Ramos (cell line): ENCODE results near the gene KANK3.
"Not testable (repeated sequence)": the region's sequence is repeated elsewhere in the genome, so short reads cannot be mapped to it uniquely, and the experiment has no call there.

Experiments used
- in situ Hi-C: fragments of 300-500 bp; cut with MboI; formaldehyde crosslinking; loops from one replicate; pipeline ENCODE4 v1.14.3; 2022; ENCODE audit warnings: low sequenced_read_pairs; ENCODE audit not compliant: unreplicated experiment

The KANK3 gene

DNA sequence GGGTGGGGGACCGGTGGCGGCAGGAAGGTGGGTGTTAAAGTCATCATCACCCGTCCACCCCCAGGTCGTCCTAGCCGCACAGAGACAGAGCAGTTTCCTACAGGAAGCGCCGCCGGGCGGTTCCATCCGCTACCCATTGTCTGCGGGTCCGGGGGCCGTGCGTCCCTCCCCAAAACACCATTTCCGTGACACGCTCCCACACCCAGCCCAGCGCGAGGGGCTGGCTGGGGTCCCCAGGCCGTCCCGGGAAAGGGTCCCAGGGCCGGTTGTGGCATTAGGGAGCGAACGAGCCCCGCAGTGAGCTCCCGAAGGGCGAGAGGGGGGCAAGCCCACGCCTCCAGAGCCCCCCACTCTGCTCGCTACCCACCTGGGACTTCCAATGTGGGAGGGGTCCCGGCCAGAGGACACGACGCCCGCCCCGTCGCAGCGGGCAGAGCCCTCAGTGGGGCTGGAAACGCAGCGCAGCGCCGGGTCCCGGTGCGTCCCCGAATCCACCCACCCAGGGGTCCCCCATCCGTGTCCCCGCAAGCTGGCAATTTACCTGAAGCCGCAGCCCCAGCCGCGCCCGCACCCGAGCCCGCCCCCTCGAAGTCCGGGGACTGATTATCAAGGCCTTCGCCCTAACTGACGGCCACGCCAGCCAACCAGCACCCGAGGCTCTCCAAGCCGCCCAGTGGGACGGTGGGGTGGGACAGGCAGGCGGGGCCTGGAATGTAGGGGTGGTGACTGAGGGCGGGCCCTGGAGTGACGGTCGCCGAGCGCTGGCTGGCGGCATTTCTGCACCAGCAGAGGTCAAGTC, at the start of gene KANK3:
TSS of gene KANK3 (minus strand) at position 579 of the 799 bp plus-strand sequence. CDS start 5,434 bp downstream, outside the sequence.
- in situ Hi-C loops: no loop called here

DNA sequence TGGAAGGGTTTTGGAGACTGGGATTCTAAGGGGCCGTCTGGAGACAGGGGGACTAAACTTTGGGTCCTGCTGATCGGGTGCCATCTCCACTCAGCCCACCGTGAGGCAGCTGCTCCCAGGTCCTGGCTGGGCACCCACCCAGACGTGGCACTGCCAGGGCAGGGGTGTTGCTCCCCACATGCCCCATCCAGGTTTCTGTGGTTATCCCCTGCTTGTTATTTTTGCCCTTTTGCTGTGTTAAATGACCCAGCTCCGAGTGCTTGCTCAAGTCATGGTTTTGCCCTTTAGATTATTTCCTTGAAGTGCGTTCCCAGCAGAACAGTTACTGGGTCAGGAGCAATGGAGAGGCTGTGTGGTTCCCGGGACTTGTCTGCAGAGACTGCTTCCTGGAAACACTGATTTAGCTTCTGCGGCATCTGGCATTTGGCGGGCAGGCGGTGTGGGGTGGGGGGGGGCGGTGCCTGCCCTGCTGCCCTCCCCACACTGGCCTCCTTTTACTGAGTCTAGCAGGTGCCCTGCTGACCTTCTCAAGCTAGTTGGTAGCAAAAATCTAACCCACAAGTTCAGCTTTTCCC, 49.0 kb upstream of the KANK3 start:
- in situ Hi-C loops: no loop called here

DNA sequence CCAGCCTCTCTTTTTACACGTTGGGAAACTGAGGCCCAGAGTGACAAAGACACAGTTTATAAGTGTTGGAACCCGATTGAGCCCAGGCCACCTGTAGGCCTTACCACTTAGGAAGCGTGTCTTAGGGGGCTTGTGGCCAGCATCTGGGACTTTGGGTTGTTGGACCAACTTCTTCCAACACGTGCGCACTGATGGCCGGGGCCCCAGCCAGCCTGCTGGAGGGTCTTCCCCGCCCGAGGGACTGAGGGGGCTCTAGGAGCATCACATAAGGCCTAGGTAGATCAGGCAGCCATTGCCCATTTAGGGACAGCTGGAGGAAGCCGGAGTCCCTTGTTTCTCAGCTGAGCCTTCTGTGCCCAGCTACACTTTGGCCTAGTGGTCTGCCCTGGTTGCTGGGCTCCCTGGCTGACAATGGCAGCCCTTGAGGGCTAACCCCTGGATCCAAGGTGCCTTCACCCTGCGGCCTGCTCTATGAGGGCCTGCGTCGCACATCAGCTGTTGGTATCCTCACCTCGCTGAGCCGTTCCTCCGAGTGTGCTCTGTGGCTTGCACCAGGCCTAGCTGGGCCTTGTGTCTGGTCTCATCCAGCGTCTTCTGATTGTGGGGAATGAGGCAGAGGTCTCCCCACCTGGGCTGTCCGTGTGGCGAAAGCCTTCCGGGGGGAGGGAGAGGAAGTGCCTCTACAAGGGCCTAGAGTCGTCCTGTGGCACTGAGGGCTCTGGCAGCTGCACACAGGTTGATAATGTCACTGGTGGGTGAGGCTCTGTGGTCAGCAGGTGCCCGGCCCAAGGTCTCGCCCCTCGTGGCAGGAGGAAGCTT, 48.3 kb upstream of the KANK3 start:
- in situ Hi-C loops: no loop called here

DNA sequence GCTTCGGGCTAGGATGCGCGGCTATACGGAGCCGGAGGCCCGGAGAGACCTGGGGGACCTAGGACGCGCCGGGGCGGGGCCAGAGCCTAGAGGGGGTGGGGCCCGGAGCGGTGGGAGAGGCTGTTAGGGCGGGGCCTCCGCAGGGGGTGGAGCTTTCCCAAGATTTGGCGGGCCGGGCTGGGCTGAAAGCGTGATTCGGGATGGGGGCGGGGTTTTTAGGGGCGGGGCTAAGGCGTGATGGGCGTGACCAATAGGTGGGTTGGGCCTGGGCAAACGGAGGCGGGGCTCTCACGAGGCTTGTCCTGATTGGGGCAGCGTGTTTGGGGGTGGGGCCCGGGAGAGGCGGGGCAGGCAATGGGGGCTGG, 47.5 kb upstream of the KANK3 start:
- in situ Hi-C loops: no loop called here

DNA sequence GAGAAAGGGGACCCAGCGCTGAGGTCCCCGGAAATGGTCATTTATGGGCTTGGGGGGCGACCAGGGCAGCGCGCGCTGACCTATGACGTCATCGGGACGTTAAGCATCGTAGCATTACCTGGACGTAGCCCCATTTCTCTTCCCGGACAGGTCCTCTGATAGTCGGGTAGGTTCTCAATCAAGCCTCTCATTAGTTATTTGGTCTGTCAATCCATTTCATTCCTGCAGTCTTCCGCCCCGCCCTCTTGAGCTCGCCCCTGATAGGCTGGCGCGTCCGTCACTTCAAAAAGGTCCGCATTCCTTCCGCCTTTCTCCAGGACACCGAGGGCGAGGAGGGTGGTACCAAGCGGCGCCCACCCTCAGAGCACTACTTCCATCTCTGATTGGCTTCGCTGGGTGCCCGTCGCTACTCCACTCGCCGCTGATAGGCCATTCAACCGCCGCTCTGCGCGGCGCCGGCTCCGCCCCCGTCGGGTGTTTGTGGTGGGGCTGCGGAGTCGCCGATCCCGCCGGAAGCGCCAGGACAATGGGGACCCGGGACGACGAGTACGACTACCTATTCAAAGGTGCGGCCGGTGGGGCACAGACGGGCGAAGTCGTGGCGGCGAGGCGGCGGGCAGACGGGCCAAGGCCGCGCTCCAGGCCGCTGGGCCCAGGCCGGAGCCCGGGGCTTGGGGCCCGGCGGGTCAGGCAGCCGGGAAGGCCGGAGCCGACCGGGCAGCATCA, 47.0 kb upstream of the KANK3 start, which contains the start of gene RAB11B:
TSS of gene RAB11B (plus strand) at position 470 of the 726 bp plus-strand sequence. CDS start at position 527, 57 bp downstream.
- in situ Hi-C loops: no loop called here

DNA sequence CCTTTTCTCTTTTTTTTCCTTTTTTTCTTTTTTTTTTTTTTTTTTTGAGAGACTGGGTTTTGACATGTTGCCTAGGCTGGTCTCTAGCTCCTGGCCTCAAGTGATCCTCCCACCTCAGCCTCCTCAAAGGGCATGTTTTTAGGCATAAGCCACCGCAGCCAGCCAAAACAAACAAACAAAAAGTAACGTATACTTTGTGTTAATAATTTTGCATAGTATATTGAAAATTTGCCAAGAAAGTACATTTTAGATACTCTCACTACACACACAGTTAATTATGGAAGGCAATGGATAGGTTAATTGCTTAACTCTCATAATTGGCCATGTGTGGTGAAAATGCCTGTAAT, 45.5 kb upstream of the KANK3 start:
- in situ Hi-C loops: no loop called here

DNA sequence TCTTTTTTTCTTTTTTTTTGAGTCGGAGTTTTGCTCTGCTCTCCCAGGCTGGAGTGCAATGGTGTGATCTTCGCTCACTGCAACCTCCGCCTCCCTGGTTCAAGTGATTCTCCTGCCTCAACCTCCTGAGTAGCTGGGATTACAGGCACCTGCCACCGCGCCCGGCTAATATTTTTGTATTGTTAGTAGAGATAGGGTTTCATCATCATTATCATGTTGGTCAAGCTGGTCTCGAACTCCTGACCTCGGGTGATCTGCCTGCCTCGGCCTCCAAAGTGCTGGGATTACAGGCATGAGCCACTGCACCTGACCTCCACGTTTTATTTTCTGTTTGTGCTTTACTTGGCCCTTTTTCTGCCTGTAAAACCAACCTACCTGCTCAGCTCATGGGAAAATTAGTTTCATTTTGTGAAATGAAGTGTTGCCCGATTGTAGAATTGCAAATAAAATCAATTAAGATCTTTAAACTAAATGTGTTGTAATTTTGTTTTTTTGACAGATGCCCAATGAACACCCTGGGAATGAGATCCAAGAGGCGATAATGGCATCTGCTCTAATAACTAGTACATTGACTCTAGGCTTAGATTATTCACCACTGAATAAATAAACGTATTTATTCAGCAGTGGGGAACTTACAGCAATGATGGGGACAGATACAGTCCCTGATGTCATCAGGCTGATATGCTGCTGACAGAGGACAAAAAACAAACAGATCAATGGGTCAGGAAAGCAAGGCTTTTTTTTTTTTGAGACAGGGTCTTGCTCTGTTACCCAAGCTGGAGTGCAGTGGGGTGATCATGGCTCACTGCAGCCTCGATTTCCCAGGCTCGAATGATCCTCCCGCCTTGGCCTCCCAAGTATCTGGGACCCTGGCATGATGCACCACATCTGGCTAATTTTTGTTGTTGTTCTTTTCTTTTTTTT, 44.9 kb upstream of the KANK3 start:
- in situ Hi-C loops: no loop called here

DNA sequence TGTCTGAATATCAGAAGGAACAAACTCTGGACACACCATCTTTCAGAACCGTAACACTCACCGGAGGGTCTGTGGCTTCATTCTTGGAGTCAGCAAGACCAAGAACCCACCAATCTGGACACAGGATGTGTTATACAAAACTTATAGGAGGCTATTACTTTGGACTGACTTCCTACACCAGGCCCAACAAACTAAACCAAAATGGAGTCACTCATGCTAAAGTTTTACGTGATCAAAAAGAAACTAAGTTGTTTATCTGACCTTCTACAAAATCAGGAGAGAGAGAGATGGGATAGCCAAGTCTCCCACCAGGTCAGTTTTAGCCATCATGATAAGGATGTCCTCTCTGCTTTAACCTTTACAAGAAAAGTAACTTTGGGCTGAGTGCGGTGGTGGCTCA, 43.9 kb upstream of the KANK3 start:
- in situ Hi-C loops: no loop called here

DNA sequence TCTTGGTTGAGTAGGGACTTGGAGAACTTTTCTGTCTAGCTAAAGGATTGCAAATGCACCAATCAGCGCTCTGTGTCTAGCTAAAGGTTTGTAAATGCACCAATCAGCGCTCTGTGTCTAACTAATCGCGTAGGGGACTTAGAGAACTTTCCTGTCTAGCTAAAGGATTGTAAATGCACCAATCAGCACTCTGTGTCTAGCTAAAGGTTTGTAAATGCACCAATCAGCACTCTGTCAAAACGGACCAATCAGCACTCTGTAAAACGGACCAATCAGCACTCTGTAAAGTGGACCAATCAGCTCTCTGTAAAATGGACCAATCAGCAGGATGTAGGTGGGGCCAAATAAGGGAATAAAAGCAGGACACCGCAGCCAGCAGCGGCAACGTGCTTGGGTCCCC, 43.4 kb upstream of the KANK3 start:
- in situ Hi-C loops: not testable (repeated sequence)

DNA sequence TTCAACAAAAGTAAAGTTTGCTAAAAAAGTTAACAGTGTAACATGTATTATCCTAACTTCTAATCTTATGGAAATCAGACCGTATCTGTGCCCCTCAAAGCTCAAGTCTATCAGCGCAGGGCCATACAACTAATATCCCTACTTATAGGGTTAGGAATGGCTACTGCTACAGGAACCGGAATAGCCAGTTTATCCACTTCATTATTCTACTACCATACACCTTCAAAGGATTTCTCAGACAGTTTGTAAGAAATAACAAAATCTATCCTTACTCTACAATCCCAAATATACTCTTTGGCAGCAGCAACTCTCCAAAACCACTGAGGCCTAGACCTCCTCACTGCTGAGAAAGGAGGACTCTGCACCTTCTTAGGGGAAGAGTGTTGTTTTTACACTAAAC, 42.5 kb upstream of the KANK3 start:
- in situ Hi-C loops: not testable (repeated sequence)

DNA sequence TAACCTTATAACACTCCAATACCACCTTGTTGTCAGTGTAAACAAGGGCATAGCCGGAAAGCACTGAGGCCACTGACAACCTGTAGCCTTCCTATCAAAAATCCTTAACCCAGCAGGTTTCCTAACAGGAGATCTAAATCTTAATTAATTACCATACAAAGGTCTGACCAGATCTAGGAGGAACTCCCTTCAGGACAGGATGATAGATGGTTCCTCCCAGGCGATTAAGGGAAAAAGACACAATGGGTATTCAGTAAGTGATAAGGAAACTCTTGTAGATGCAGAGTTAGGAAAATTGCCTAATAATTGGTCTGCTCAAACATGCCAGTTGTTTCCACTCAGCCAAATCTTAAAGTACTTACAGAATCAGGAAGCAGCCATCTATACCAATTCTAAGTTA, 42.0 kb upstream of the KANK3 start:
- in situ Hi-C loops: not testable (repeated sequence)

DNA sequence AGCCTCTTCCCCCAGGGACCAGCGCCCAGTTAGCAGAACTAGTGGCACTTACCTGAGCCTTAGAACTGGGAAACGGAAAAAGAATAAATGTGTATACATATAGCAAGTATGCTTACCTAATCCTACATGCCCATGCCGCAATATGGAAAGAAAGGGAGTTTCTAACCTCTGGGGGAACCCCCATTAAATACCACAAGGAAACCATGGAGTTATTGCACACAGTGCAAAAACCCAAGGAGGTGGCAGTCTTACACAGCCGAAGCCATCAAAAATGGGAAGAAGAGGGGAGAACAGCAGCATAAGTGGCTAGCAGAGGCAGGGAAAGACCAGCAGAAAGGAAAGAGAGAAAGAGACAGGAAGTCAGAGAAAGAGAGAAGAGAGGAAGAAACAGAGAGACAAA, 41.5 kb upstream of the KANK3 start:
- in situ Hi-C loops: not testable (repeated sequence)

DNA sequence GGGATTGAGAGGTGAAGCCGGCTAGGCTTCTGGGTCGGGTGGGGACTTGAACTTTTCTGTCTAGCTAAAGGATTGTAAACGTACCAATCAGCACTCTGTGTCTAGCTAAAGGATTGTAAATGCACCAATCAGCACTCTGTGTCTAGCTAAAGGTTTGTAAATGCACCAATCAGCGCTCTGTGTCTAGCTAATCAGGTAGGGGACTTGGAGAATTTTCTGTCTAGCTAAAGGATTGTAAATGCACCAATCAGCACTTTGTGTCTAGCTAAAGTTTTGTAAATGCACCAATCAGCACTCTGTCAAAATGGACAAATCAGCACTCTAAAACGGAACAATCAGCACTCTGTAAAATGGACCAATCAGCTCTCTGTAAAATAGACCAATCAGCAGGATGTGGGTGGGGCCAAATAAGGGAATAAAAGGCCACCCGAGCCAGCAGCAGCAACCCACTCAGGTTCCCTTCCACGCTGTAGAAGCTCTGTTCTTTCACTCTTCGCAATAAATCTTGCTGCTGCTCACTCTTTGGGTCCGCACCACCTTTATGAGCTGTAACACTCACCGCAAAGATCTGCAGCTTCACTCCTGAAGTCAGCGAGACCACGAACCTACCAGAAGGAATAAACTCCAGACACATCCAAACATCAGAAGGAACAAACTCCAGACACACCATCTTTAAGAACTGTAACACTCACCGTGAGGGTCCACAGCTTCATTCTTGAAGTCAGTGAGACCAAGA, 36.3 kb upstream of the KANK3 start:
- in situ Hi-C loops: not testable (repeated sequence)

DNA sequence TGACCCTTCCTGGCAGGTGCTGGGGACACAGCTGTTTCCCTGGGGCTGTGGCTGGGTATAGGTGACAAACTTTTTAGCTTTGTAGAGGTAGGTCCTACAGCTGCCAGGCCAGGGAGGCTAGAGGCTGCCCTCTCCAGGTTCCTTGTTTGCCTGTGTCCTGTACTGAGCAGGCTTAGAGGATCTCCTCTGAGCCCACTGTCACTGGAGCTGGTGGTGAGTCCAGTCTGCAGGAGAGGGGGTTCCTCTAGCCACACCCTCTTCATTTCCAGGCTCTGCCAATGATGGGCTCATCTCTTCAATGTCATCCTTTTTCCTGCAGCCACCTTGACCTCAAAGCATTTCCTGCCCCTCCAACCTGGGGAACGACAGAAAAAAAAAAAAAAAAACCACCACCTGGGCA, 34.5 kb upstream of the KANK3 start:
- in situ Hi-C loops: no loop called here

DNA sequence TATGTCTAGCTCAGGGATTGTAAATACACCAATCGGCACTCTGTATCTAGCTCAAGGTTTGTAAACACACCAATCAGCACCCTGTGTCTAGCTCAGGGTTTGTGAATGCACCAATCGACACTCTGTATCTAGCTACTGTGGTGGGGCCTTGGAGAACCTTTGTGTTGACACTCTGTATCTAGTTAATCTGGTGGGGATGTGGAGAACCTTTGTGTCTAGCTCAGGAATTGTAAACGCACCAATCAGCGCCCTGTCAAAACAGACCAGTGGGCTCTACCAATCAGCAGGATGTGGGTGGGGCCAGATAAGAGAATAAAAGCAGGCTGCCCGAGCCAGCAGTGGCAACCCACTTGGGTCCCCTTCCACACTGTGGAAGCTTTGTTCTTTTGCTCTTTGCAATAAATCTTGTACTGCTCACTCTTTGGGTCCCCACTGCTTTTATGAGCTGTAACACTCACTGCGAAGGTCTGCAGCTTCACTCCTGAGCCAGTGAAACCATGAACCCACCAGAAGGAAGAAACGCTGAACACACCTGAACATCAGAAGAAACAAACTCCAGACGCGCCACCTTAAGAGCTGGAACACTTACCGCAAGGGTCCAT, 33.4 kb upstream of the KANK3 start:
- in situ Hi-C loops: not testable (repeated sequence)

DNA sequence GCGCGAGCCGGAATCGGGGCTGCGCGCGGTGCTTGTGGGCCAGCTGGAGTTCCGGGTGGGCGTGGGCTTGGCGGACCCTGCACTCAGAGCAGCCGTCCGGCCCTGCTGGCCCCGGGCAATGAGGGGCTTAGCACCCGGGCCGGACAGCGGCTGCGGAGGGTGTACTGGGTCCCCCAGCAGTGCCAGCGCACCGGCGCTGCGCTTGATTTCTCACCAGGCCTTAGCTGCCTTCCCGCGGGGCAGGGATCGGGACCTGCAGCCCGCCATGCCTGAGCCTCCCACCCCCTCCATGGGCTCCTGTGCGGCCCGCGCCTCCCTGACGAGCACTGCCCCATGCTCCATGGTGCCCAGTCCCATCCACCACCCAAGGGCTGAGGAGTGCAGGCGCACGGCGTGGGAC, 32.7 kb upstream of the KANK3 start:
- in situ Hi-C loops: not testable (repeated sequence)

DNA sequence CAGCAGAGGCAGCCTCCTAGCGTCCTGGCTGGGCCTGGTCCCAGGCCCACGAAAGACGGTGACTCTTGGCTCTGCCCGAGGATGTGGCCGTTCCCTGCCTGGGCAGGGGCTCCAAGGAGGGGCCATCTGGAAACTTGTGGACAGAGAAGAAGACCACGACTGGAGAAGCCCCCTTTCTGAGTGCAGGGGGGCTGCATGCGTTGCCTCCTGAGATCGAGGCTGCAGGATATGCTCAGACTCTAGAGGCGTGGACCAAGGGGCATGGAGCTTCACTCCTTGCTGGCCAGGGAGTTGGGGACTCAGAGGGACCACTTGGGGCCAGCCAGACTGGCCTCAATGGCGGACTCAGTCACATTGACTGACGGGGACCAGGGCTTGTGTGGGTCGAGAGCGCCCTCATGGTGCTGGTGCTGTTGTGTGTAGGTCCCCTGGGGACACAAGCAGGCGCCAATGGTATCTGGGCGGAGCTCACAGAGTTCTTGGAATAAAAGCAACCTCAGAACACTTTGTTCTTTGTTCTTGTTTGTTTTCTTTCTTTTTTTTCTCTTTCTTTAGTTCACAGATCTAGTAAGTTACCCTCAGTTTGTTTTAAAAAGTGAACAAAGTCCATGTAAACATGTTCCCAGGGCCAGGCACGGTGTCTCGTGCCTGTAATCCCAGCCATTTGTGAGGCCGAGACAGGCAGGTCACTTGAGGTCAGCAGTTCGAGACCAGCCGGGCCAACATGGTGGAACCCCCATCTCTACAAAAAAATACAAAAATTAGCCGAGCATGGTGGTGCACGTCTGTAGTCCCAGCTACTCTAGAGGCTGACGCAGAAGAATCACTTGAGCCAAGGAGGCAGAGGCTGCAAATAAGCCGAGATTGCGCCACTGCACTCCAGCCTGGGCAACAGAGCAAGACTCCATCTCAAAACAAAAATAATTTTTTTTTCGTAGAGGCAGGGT, 31.1 kb upstream of the KANK3 start:
- in situ Hi-C loops: no loop called here
